OCI-LY1 (cell line): ENCODE data around the gene RPP40.

Source experiments
- EZH2 ChIP-seq: fragments of 200-600 bp; sonication (generic), shearing (Covaris generic); IDR thresholded peaks from 2 replicates; pipeline ENCODE4 v1.8.0; 2017; ENCODE audit warnings: borderline replicate concordance, mixed run types, mild to moderate bottlenecking, antibody characterized with exemption, low read length, moderate library complexity, mixed read lengths
- TF ChIP-seq, protein P1 (sequence below): fragments of 200-600 bp; sonication (generic), shearing (Covaris generic); IDR thresholded peaks from 2 replicates; pipeline ENCODE4 v1.5.1; 2017; ENCODE audit warnings: mild to moderate bottlenecking, antibody characterized with exemption, low read length, moderate library complexity, mixed read lengths

DNA sequence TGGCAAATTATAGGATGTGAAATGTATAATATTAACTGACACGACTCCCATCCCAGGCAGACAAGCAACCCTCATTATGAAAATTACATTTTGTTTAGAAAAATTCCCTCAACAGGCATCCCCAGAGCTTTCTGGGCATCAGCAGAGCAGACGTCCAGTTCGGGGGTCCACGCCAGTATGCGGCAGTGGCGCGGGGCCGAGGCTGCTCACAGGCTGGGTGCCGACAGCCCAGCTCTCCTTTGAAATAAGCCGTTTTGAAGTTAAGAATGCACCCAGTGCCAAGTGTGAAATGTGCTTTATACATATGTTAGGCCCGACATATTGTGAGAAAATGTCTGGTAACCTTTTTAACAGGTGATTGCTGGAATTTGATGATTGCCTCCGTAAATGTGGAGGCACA, 50.4 kb downstream of the RPP40 start:
- TF ChIP-seq, protein P1, sequence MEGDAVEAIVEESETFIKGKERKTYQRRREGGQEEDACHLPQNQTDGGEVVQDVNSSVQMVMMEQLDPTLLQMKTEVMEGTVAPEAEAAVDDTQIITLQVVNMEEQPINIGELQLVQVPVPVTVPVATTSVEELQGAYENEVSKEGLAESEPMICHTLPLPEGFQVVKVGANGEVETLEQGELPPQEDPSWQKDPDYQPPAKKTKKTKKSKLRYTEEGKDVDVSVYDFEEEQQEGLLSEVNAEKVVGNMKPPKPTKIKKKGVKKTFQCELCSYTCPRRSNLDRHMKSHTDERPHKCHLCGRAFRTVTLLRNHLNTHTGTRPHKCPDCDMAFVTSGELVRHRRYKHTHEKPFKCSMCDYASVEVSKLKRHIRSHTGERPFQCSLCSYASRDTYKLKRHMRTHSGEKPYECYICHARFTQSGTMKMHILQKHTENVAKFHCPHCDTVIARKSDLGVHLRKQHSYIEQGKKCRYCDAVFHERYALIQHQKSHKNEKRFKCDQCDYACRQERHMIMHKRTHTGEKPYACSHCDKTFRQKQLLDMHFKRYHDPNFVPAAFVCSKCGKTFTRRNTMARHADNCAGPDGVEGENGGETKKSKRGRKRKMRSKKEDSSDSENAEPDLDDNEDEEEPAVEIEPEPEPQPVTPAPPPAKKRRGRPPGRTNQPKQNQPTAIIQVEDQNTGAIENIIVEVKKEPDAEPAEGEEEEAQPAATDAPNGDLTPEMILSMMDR, result no peak
- TF ChIP-seq EZH2, result no peak
